Measurements from ENCODE around the gene CANT1. TPM values are rescaled to one million over a fixed set of nuclear protein-coding genes. Genes with fewer than 3 reads are reported as not detected.

Gene CANT1
- total and polyA plus RNA-seq, 2 of the 13 experiments (the other 11 are each of a cell fraction or from before 2014, with no cell fraction given) = 34.1 to 42.1 TPM

DNA sequence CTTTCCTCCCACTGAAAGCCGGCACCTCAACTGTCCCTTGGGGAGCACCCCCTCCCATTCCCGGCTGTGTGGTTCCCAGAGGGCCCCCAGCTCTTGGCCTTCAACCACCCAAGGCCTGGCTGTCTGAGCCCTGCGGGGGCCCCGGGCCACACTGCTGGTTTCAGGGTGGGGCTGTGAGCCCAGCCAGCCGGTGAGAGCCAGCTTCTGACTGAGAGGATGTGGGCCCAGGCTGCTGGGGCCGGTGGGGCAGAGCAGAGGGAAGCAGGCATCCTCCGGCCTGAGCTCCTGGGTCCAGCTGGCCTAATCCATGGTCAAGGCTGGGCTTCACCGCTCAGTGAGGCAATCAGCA is 29.0 kb downstream of the CANT1 start (continued):
- TF ChIP-seq DBP (CRISPR knock-in tag; IDR thresholded peaks at IDR 0.05; ENCODE audit: not compliant biosample characterization) = no peak
- TF ChIP-seq NRL (CRISPR knock-in tag; IDR thresholded peaks at IDR 0.05; ENCODE audit: borderline replicate concordance) = peak; percentile 58
- no peak for TF ChIP-seq HNRNPL (IDR thresholded peaks at IDR 0.05; ENCODE audit: low read depth, low read length)
- TF ChIP-seq, protein P1, sequence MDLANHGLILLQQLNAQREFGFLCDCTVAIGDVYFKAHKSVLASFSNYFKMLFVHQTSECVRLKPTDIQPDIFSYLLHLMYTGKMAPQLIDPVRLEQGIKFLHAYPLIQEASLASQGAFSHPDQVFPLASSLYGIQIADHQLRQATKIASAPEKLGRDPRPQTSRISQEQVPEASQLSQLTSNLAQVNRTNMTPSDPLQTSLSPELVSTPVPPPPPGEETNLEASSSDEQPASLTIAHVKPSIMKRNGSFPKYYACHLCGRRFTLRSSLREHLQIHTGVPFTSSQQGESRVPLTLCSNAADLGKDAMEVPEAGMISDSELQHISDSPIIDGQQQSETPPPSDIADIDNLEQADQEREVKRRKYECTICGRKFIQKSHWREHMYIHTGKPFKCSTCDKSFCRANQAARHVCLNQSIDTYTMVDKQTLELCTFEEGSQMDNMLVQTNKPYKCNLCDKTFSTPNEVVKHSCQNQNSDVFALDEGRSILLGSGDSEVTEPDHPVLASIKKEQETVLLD (CRISPR knock-in tag; IDR thresholded peaks at IDR 0.05; ENCODE audit: low read depth) = 0 out of 2 replicates have a peak, but pooled peaks have one; percentile 26
- no peak for TF ChIP-seq ZNF780A (CRISPR knock-in tag; IDR thresholded peaks at IDR 0.05)
- no peak for TF ChIP-seq DMAP1 (CRISPR knock-in tag; IDR thresholded peaks at IDR 0.05)
- TF ChIP-seq, protein P2, sequence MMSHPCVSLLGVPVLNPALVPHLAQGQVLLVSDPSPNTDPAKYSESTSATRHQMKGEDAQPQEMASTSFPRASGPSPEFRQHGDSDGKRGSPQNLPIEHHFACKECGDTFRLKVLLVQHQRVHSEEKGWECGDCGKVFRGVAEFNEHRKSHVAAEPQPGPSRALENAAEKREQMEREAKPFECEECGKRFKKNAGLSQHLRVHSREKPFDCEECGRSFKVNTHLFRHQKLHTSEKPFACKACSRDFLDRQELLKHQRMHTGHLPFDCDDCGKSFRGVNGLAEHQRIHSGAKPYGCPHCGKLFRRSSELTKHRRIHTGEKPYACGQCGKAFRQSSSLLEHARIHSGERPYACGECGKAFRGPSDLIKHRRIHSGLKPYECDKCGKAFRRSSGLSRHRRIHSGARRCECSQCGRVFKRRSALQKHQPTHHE (CRISPR knock-in tag; IDR thresholded peaks at IDR 0.05; ENCODE audit: borderline replicate concordance) = no peak
- no peak for TF ChIP-seq SMARCE1 (IDR thresholded peaks at IDR 0.05; ENCODE audit: borderline replicate concordance)
- no peak for TF ChIP-seq E2F2 (CRISPR knock-in tag; IDR thresholded peaks at IDR 0.05; ENCODE audit: borderline replicate concordance)
- no peak for TF ChIP-seq ZNF629 (CRISPR knock-in tag; conservative IDR thresholded peaks at IDR 0.05)
- TF ChIP-seq ZNF572 (CRISPR knock-in tag; IDR thresholded peaks at IDR 0.05) = peak; percentile 94
- 0 out of 2 replicates have a peak, but pooled peaks have one; percentile 25 for TF ChIP-seq SNAI1 (CRISPR knock-in tag; IDR thresholded peaks at IDR 0.05; ENCODE audit: borderline replicate concordance)
- peak; percentile 56 for TF ChIP-seq AGO1 (IDR thresholded peaks at IDR 0.05; ENCODE audit: low read depth, low read length, poor library complexity, severe bottlenecking)
- TF ChIP-seq TOPORS (CRISPR knock-in tag; IDR thresholded peaks at IDR 0.05) = peak; percentile 45; the same call in 1 of the 2 replicates
- peak; percentile 31; the same call in 1 of the 2 replicates for TF ChIP-seq DPF2 (CRISPR knock-in tag; IDR thresholded peaks at IDR 0.05; ENCODE audit: borderline replicate concordance, low read depth)
- no peak for TF ChIP-seq FOSL1 (CRISPR knock-in tag; IDR thresholded peaks at IDR 0.05; ENCODE audit: borderline replicate concordance)
- no peak for TF ChIP-seq BCL6 (CRISPR knock-in tag; IDR thresholded peaks at IDR 0.05)
- TF ChIP-seq CCAR2 (optimal IDR thresholded peaks at IDR 0.05; ENCODE audit: low read depth, low read length) = no peak
- peak; percentile 34; the same call in 1 of the 2 replicates for TF ChIP-seq EED (CRISPR knock-in tag; IDR thresholded peaks at IDR 0.05)
- TF ChIP-seq HOXA7 (CRISPR knock-in tag; IDR thresholded peaks at IDR 0.05) = 0 out of 2 replicates have a peak, but pooled peaks have one; percentile 2
- TF ChIP-seq NFE2L2 (IDR thresholded peaks at IDR 0.05; ENCODE audit: low read length) = no peak
- peak; percentile 8; the same call in 1 of the 2 replicates for TF ChIP-seq CEBPB (IDR thresholded peaks at IDR 0.05; ENCODE audit: borderline replicate concordance, low read depth, low read length)
- TF ChIP-seq, protein P3, sequence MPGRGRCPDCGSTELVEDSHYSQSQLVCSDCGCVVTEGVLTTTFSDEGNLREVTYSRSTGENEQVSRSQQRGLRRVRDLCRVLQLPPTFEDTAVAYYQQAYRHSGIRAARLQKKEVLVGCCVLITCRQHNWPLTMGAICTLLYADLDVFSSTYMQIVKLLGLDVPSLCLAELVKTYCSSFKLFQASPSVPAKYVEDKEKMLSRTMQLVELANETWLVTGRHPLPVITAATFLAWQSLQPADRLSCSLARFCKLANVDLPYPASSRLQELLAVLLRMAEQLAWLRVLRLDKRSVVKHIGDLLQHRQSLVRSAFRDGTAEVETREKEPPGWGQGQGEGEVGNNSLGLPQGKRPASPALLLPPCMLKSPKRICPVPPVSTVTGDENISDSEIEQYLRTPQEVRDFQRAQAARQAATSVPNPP (CRISPR knock-in tag; IDR thresholded peaks at IDR 0.05) = no peak
- no peak for TF ChIP-seq RBM22 (optimal IDR thresholded peaks at IDR 0.05; ENCODE audit: low read length)
- TF ChIP-seq, protein P4, sequence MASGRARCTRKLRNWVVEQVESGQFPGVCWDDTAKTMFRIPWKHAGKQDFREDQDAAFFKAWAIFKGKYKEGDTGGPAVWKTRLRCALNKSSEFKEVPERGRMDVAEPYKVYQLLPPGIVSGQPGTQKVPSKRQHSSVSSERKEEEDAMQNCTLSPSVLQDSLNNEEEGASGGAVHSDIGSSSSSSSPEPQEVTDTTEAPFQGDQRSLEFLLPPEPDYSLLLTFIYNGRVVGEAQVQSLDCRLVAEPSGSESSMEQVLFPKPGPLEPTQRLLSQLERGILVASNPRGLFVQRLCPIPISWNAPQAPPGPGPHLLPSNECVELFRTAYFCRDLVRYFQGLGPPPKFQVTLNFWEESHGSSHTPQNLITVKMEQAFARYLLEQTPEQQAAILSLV (CRISPR knock-in tag; IDR thresholded peaks at IDR 0.05; ENCODE audit: borderline replicate concordance) = no peak
